D721Med (cell line): ENCODE measurements around the gene LZTFL1.

ENCODE experiments used
- DNase-seq: peaks from one replicate; pipeline ENCODE4 v3.0.0; 2011; ENCODE audit warnings: low spot score; ENCODE audit not compliant: insufficient read length
- FAIRE-seq: peaks from 2 replicates; lab custom pipeline; 2011; peaks lifted over from hg19 to GRCh38; lab: Jason Lieb, UNC
- TF ChIP-seq, protein P1 (sequence below): IDR thresholded peaks from 2 replicates; pipeline ENCODE4 v1.5.1; 2012; ENCODE audit warnings: mild to moderate bottlenecking, control low read depth; ENCODE audit not compliant: insufficient read depth; ENCODE audit errors: missing control alignments

Gene LZTFL1

DNA sequence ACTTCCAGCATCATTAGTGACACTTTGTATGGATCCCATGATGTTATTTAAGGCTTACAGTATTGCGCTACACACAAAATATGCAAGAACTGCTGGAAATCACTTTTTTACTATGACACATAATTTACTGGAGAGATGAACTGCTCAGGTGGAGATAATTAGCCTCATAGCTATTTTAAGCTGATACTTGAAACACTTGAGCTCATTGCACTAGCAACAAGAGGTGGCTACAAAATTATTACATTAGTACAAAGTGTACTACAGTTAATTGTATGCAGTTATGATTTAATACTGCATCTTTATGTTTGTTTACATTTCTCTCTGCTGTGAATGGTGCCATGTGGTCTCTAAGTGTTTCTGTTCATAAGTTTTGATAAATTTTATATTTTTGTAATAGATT lies 6.5 kb upstream of the LZTFL1 start:
- DNase-seq: no peak
- no peak for FAIRE-seq
- TF ChIP-seq, protein P1, sequence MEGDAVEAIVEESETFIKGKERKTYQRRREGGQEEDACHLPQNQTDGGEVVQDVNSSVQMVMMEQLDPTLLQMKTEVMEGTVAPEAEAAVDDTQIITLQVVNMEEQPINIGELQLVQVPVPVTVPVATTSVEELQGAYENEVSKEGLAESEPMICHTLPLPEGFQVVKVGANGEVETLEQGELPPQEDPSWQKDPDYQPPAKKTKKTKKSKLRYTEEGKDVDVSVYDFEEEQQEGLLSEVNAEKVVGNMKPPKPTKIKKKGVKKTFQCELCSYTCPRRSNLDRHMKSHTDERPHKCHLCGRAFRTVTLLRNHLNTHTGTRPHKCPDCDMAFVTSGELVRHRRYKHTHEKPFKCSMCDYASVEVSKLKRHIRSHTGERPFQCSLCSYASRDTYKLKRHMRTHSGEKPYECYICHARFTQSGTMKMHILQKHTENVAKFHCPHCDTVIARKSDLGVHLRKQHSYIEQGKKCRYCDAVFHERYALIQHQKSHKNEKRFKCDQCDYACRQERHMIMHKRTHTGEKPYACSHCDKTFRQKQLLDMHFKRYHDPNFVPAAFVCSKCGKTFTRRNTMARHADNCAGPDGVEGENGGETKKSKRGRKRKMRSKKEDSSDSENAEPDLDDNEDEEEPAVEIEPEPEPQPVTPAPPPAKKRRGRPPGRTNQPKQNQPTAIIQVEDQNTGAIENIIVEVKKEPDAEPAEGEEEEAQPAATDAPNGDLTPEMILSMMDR: no peak

DNA sequence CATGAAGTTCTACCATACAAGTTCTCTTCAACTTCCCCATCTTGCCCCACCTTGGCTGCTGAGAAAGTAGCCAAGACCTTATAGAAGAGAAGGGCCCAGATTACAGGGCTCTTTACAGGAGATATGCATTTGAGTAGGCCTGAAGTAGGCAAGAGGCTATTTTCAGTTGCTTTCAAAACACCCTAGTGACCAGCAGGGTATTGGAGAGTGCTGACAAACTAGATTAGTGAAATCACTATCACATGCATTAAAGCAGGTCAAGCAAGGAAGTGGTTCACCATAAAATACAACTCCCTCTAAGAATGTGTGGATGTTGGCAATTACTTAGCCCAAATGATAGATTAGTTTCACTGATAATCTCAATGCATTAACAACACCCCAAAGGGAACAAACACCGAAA lies 2.7 kb upstream of the LZTFL1 start:
- no peak for FAIRE-seq

DNA sequence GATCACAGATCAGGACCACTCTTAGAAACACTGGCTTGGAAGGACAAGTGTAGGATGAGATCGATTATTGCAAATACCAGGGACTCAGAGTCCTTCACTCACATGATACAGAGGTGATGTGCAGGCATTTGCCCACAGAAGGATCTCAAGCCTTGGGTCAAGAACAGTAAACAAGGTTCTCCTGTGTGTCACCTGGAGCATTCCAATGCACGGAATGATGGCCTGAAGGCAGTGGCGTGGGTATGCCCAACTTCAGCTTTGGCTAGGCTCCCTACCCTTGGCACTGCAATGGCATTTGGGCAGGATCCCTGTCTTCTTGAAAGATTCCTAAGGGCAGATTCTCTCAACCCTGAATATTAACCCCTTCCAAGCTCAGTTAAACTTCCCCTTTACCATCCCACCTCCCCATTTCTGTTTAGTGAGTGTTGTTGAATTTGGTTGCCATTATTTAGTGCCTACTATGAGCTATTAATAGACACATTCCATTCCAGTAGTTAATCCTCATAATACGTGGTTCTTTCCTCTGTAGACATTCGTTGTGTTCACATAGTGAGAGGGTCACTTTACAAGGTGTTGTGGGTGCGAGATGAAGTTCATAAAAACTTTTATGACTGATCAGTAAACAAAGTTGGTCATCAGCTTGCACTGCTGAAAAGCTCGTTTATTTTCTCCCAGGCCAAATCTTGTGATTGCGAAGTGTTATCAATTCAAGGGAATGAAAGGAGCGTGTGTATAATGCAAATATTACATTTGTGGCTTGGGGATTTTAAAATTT lies 1.1 kb upstream of the LZTFL1 start:
- FAIRE-seq (no peak), DNase-seq (no peak)
- TF ChIP-seq, protein P1: no peak

More for the DNA sequence above, 2.7 kb upstream of the LZTFL1 start:
- TF ChIP-seq, protein P1: no peak
- DNase-seq: no peak

DNA sequence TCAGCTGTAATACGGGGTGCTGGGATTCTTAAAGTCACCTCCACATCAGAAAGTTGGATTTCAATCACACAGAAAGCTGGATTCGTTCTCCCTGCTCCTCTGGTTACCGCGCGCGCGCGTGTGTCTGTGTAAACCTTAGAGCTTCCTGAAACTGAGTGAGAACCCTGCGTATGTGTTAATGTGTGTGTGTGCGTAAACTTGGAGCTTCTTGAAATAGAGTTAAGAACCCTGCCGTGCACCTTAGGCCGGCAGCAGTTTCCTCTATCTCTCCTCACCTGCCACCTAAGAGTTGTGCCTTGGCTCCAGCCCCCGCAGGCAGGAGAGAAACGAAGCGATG lies 531 bp downstream of the LZTFL1 start:
- FAIRE-seq (no peak), DNase-seq (no peak)
- TF ChIP-seq, protein P1: no peak

DNA sequence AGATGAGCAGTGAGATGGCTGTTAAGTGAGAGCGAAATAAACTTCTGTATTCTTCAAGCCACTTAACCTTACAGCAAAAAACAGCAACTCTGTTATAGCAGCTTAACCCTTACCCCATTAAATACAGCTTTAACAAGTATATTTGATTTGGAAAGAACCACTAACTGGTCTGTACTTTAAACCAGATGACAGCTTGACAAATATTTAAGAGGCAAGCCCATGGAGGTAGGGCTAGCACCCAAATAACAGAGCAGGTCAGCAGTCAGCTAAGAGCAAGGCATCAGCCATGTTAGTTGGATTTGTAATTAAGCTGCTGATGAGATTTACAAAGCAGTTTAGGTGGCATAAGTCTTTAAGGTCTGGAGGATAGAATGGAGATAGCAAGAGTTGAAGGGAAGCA lies 3.5 kb downstream of the LZTFL1 start:
- FAIRE-seq: no peak
- DNase-seq: no peak
- TF ChIP-seq, protein P1: no peak

DNA sequence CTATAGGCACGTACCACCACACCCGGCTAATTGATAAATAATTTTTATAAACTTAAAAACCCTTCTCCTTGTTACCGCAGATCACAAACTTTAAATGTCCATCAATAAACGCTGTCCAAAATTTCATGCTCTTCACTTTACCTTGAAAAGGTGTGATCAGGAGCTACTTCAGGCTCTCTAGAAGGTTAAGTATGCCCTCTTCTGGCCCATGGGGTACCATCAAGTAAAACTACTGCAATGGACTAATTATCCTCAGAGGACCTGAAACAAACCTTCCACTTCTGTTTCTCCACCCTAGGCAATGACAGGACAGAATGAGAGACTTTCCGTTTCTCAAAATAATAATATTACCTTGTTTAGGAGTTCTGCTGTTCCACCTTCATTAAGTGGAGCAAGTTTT lies 9.2 kb downstream of the LZTFL1 start:
- TF ChIP-seq, protein P1: peak; percentile 44
- DNase-seq (no peak), FAIRE-seq (no peak)

DNA sequence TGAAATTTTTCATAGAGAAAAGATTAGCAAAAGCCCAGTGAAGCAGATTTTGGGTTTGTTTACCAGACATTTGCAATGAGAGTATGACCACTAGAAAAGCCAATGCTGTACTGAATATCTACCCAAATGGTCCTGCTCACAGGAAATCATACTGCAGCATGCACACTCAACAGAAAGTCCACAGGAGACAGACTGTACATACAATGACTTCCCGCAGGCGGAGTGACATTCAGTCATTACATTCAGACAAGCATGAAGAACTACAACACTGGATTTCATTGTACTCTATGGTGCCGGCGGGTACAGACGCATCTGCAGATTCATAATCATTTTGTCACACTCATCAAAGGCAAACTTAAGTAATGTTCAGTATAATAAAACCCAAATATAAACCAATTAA lies 11.8 kb downstream of the LZTFL1 start:
- DNase-seq (no peak), FAIRE-seq (no peak)
- TF ChIP-seq, protein P1: no peak
